K562 (cell line): ENCODE results near the gene GLIS1. TPM values are rescaled to one million over a fixed set of nuclear protein-coding genes. Genes with fewer than 3 reads are reported as not detected.

Experiments used
- ATAC-seq: fragments of 200-7000 bp; cut with Tn5 transposase; 3 replicates; pipeline ENCODE4 v1.9.1; 2020; ENCODE audit warnings: moderate library complexity
- BruUV-seq: library from RNA; stranded (reverse); fragments of 400-500 nt; replicated peaks from 2 replicates; lab custom pipeline; 2021; lab: Mats Ljungman, UMichigan
- CTCF ChIA-PET: fragments of 300-600 bp; formaldehyde crosslinking; extraction: SDS; loops from one replicate; lab custom pipeline; 2021; ENCODE audit warnings: low intra/inter-chr PET ratio; lab: Yijun Ruan, JAX
- POLR2A ChIA-PET: fragments of 300-600, 350-650 bp; sonication (Branson Sonifier 250); formaldehyde crosslinking; extraction: SDS; loops from one replicate; lab custom pipeline; 2021; ENCODE audit warnings: antibody characterized with exemption, inconsistent platforms; lab: Yijun Ruan, JAX
- DNase-seq, 4 experiments: peaks; one replicate each; pipeline versions ENCODE4 v3.0.0 to v3.0.0-alpha.2; 2011 to 2018; ENCODE audit warnings: low spot score in 3 of 4, mixed read lengths in 3 of 4; ENCODE audit errors: extremely low read depth in 1 of 4
- FAIRE-seq: peaks from 2 replicates; lab custom pipeline; 2011; peaks lifted over from hg19 to GRCh38; lab: Jason Lieb, UNC
- H2AFZ ChIP-seq: 2 replicates; pipeline ENCODE4 v1.6.0; 2011; ENCODE audit warnings: low read depth, low read length, control low read depth, inconsistent platforms
- H3K27ac ChIP-seq: fragments of 200-600 bp; 3 replicates; pipeline ENCODE4 v1.8.0; 2011; ENCODE audit warnings: low read depth, mild to moderate bottlenecking, control low read depth, inconsistent platforms, low read length, moderate library complexity, mixed read lengths; ENCODE audit errors: extremely low read depth
- H3K27me3 ChIP-seq, 2 experiments: fragments of 300-600 bp in 1 of 2; 2 replicates in 1 of 2; 3 replicates in 1 of 2; pipeline versions ENCODE4 v1.6.0 to v1.8.0; 2011; ENCODE audit warnings: inconsistent platforms in 2 of 2, low read length in 2 of 2, mild to moderate bottlenecking in 1 of 2, mixed read lengths in 1 of 2, moderate library complexity in 1 of 2; ENCODE audit not compliant: control insufficient read depth in 2 of 2, insufficient read depth in 2 of 2
- H3K36me3 ChIP-seq: fragments of 300-600 bp; 3 replicates; pipeline ENCODE4 v1.8.0; 2011; ENCODE audit warnings: mild to moderate bottlenecking, low read length, inconsistent platforms; ENCODE audit not compliant: control insufficient read depth, insufficient read depth
- H3K4me1 ChIP-seq, 2 experiments: fragments of 200-600 bp in 1 of 2; replicated peaks in 1 of 2; 2 replicates in 1 of 2; 3 replicates in 1 of 2; pipeline versions ENCODE4 v1.5.1 to v1.8.0; 2011; ENCODE audit warnings: inconsistent platforms in 2 of 2, low read length in 2 of 2, mild to moderate bottlenecking in 1 of 2, mixed read lengths in 1 of 2, moderate library complexity in 1 of 2; ENCODE audit not compliant: control insufficient read depth in 2 of 2, insufficient read depth in 2 of 2
- H3K4me2 ChIP-seq: 2 replicates; pipeline ENCODE4 v1.6.1; 2011; ENCODE audit warnings: low read length, control low read depth, inconsistent platforms, mixed read lengths; ENCODE audit not compliant: insufficient read depth
- H3K4me3 ChIP-seq: fragments of 200-600 bp; sonication (generic), shearing (Covaris generic); 2 replicates; pipeline ENCODE4 v1.5.1; 2016; ENCODE audit warnings: control low read depth, inconsistent platforms
- H3K79me2 ChIP-seq: fragments of 200-600 bp; 3 replicates; pipeline ENCODE4 v1.8.0; 2011; ENCODE audit warnings: low read length, inconsistent platforms; ENCODE audit not compliant: control insufficient read depth, insufficient read depth
- H3K9ac ChIP-seq, 2 experiments: 2 replicates each; pipeline versions ENCODE4 v1.6.0 to v1.6.1; 2011; ENCODE audit warnings: low read depth in 2 of 2, low read length in 2 of 2, control low read depth in 1 of 2, inconsistent platforms in 1 of 2, mild to moderate bottlenecking in 1 of 2, mixed read lengths in 1 of 2; ENCODE audit not compliant: insufficient read depth in 1 of 2
- H3K9me1 ChIP-seq: one replicate; pipeline ENCODE4 v1.6.0; 2011; ENCODE audit warnings: inconsistent platforms, mild to moderate bottlenecking, low read length, moderate library complexity; ENCODE audit not compliant: control insufficient read depth, insufficient read depth
- H3K9me3 ChIP-seq: replicated peaks from 2 replicates; pipeline ENCODE4 v1.5.1; 2011; ENCODE audit warnings: low read depth, low read length, inconsistent platforms; ENCODE audit not compliant: control insufficient read depth, insufficient read depth
- H4K20me1 ChIP-seq: replicated peaks from 2 replicates; pipeline ENCODE4 v1.6.1; 2011; ENCODE audit warnings: low read length, inconsistent platforms, mixed read lengths; ENCODE audit not compliant: control insufficient read depth, insufficient read depth
- NR2C2 ChIP-seq, 2 experiments: fragments of 200-800 bp in 1 of 2; sonication (Bioruptor generic) in 1 of 2; sonication (generic) in 1 of 2; formaldehyde crosslinking in 1 of 2; IDR thresholded peaks; 2 replicates each; pipeline versions ENCODE4 v1.6.1 to v1.8.0; 2016 to 2022; ENCODE audit warnings: mild to moderate bottlenecking in 1 of 2, missing compliant biosample characterization in 1 of 2, missing genetic modification characterization in 1 of 2, missing genetic modification reagents in 1 of 2
- PKNOX1 ChIP-seq: fragments of 450-650 bp; IDR thresholded peaks from 2 replicates; pipeline ENCODE4 v1.6.1; 2016
- RAD51 ChIP-seq: fragments of 450-650 bp; IDR thresholded peaks from 2 replicates; pipeline ENCODE4 v1.7.1; 2016; ENCODE audit warnings: low read depth, mild to moderate bottlenecking, borderline replicate concordance
- USF2 ChIP-seq: sonication (generic); formaldehyde crosslinking; IDR thresholded peaks from 2 replicates; pipeline ENCODE4 v1.5.0; 2020; ENCODE audit warnings: missing genetic modification reagents
- WGBS: fragments of 100-300 bp; shearing (Covaris generic); methylation state at CpG from one replicate; pipeline ENCODE4 v1.1.6; 2016; ENCODE audit warnings: low coverage, mixed read lengths; ENCODE audit not compliant: insufficient coverage; ENCODE audit errors: missing lambda C conversion rate; 5-methylcytosine and 5-hydroxymethylcytosine counted together
- in situ Hi-C: fragments of 300-500 bp; cut with MboI; formaldehyde crosslinking; loops from 4 replicates; pipeline ENCODE4 v1.15.0; 2018; ENCODE audit warnings: inconsistent platforms, mixed read lengths
- intact Hi-C: fragments of 100-400 bp; cut with micrococcal nuclease; formaldehyde crosslinking; loops from 2 replicates; pipeline ENCODE4 v1.14.2; 2022
- polyA plus RNA-seq, 8 experiments: library from polyadenylated mRNA; depleted of rRNA in 4 of 8; stranded (reverse) in 5 of 8; unstranded in 3 of 8; fragments of >200 nt; fragmentation: Nextera tagmentation in 2 of 8; fragmentation: Illumina TruSeq in 1 of 8; extraction: Ambion mirVana in 2 of 8; extraction: Trizol in 1 of 8; gene quantifications; 2 replicates each; pipeline versions ENCODE4 v1.2.1 to v1.2.3, GENCODE V29; 2011 to 2014; ENCODE audit warnings: inconsistent platforms in 1 of 8, missing spikeins in 1 of 8
- total RNA-seq, 7 experiments: library from RNA; depleted of rRNA in 6 of 7; stranded (reverse); fragments of >200 nt in 6 of 7; fragmentation: Illumina TruSeq in 2 of 7; extraction: Trizol in 2 of 7; gene quantifications; 2 replicates each; pipeline versions ENCODE4 v1.2.1 to v1.2.3, GENCODE V29; 2011 to 2021; ENCODE audit warnings: low replicate concordance in 1 of 7

GLIS1 gene
- total and polyA plus RNA-seq, 9 of the 15 experiments (the other 6 are each of a cell fraction or from before 2014, with no cell fraction given) = not detected

- no peaks in the 10 kb centered on the region for H3K9me3 ChIP-seq
- POLR2A ChIA-PET = no interaction called here
- CTCF ChIA-PET = no interaction called here
- 2% methylated on average over 17 of the region's 17 CpGs for WGBS
- H3K9ac ChIP-seq = no peak overlapping the region
- in situ Hi-C loops = no loop called here
- H3K4me3 ChIP-seq = no peak overlapping the region
- DNase-seq (no peak), FAIRE-seq (no peak), ATAC-seq (no peak)
- no peaks in the 10 kb centered on the region for H3K79me2 ChIP-seq
- H2AFZ ChIP-seq = no peak overlapping the region
- H4K20me1 ChIP-seq = peaks cover 6% of the 10 kb centered on the region; the same call in 1 of the 2 replicates
- H3K27me3 ChIP-seq = peaks cover 56 to 59% of the 10 kb centered on the region in 2 experiments
- intact Hi-C loops = no loop called here
- H3K4me2 ChIP-seq = no peak overlapping the region
- no TSS peak for BruUV-seq
- H3K4me1 ChIP-seq = no peaks in the 10 kb centered on the region
- H3K27ac ChIP-seq = no peak overlapping the region
- TF ChIP-seq RAD51 (peak; percentile 24; the same call in 1 of the 2 replicates), USF2 (CRISPR knock-in tag) (0 out of 2 replicates have a peak, but pooled peaks have one; percentile 18), PKNOX1 (peak; percentile 73), NR2C2 (CRISPR knock-in tag; IDR thresholded peaks at IDR 0.05) (no peak), NR2C2 (tag; IDR thresholded peaks at IDR 0.05) (no peak)
- no peaks in the 10 kb centered on the region for H3K36me3 ChIP-seq
- no peaks in the 10 kb centered on the region for H3K9me1 ChIP-seq
Measured at GRCh38 chr1:53728702-53729455, 10.1 kb downstream of the GLIS1 start.
